ENCODE measurements around the gene KRT5. TPM values are rescaled to one million over a fixed set of nuclear protein-coding genes. Genes with fewer than 3 reads are reported as not detected.
A peak's percentile ranks its signal among the peaks of the same experiment; 100 is the strongest.

Gene KRT5
- total RNA-seq, 4 donors from 2014 or later: 4.6 to 452 (median 18.6) TPM

GRCh38 chr12:52522346-52523011 lies 2.3 kb upstream of the KRT5 start:
- H3K36me3 ChIP-seq: no peaks in the 10 kb centered on the region
- peak; percentile 47 for ATAC-seq
- no peak overlapping the region for H3K27ac ChIP-seq
- no peaks in the 10 kb centered on the region for H3K9me3 ChIP-seq
- 78% methylated on average over 3 of the region's 10 CpGs; no CpG with 5 or more reads in 1 of the 2 donors for WGBS, 2 donors (ENCODE audit: low coverage in 1 of 2)
- peaks cover 11% of the 10 kb centered on the region for H3K27me3 ChIP-seq
- no peak for TF ChIP-seq POLR2AphosphoS5 (IDR thresholded peaks at IDR 0.05)
- TF ChIP-seq EP300 (IDR thresholded peaks at IDR 0.05): no peak
- TF ChIP-seq CTCF (IDR thresholded peaks at IDR 0.05): no peak
- TF ChIP-seq POLR2A (IDR thresholded peaks at IDR 0.05): no peak
- no peaks in the 10 kb centered on the region for H3K4me1 ChIP-seq
- no peak overlapping the region for H3K4me3 ChIP-seq

- Histone ChIP-seq H3K4me1 (no peaks in the 10 kb centered on the region), H3K9me3 (no peaks in the 10 kb centered on the region), H3K27me3 (peaks cover 11% of the 10 kb centered on the region), H3K4me3 (no peak overlapping the region), H3K27ac (no peak overlapping the region), H3K36me3 (no peaks in the 10 kb centered on the region)
- 40 to 100% methylated on average over 1 of the region's 10 CpGs for WGBS, 2 donors (ENCODE audit: low coverage in 1 of 2)
- ATAC-seq: no peak
- TF ChIP-seq POLR2A (IDR thresholded peaks at IDR 0.05) (no peak), POLR2AphosphoS5 (IDR thresholded peaks at IDR 0.05) (no peak), CTCF (IDR thresholded peaks at IDR 0.05) (no peak), EP300 (IDR thresholded peaks at IDR 0.05) (no peak)
Observed at GRCh38 chr12:52521568-52522266, 1.5 kb upstream of the KRT5 start.

- TF ChIP-seq CTCF (IDR thresholded peaks at IDR 0.05) (no peak), EP300 (IDR thresholded peaks at IDR 0.05) (no peak), POLR2AphosphoS5 (IDR thresholded peaks at IDR 0.05) (no peak)
- Histone ChIP-seq H3K4me3 (no peak overlapping the region), H3K36me3 (no peaks in the 10 kb centered on the region), H3K27me3 (peaks cover 11% of the 10 kb centered on the region), H3K27ac (no peak overlapping the region), H3K4me1 (no peaks in the 10 kb centered on the region), H3K9me3 (no peaks in the 10 kb centered on the region)
- 68 to 77% methylated on average over 3 to 5 of the region's 10 CpGs for WGBS, 2 donors (ENCODE audit: low coverage in 1 of 2)
- ATAC-seq: no peak
Observed at GRCh38 chr12:52521175-52521567, 977 bp upstream of the KRT5 start.

- Histone ChIP-seq H3K27ac (no peak overlapping the region), H3K36me3 (no peaks in the 10 kb centered on the region), H3K4me3 (no peak overlapping the region), H3K27me3 (peaks cover 11% of the 10 kb centered on the region), H3K4me1 (no peaks in the 10 kb centered on the region), H3K9me3 (no peaks in the 10 kb centered on the region)
- TF ChIP-seq POLR2A (IDR thresholded peaks at IDR 0.05): no peak
- no peak for TF ChIP-seq CTCF (IDR thresholded peaks at IDR 0.05)
- TF ChIP-seq EP300 (IDR thresholded peaks at IDR 0.05): no peak
- TF ChIP-seq POLR2AphosphoS5 (IDR thresholded peaks at IDR 0.05): no peak
- no peak for ATAC-seq
- 100% methylated on average over 1 of the region's 3 CpGs for WGBS, 2 donors (ENCODE audit: low coverage in 1 of 2)
Observed at GRCh38 chr12:52519387-52519703, 849 bp downstream of the KRT5 start.
